ENCODE measurements around the gene ZSWIM7.
"Not testable (repeated sequence)": the region's sequence is repeated elsewhere in the genome, so short reads cannot be mapped to it uniquely, and the experiment has no call there.

Gene ZSWIM7

DNA sequence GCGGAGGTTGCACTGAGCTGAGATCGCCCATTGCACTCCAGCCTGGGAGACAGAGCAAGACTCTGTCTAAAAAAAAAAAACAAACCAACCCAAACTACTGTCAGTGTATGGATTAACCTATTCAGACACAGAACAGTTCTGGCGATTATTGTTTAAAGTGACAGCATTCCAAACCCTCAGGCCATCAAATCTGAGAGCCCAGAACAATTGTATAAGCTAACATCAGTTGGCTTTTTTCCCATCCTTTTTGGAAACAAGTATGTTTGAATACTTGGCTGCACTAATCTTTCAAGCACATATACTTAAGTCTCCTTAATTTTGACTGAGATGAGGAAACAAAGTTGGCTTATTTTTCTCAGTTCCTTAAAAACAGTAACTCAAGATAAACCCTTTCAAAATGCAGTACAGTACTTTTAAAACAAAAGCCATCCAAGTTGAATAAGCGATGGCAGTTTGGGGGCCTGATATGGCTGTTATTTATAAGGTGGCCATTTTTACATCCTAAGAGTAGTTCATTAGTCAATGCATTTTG lies 1.4 kb downstream of the ZSWIM7 start:
- no peak for DNase-seq

GRCh38 chr17:15996322-15996721 lies 3.2 kb downstream of the ZSWIM7 start:
- no peak for DNase-seq

DNA sequence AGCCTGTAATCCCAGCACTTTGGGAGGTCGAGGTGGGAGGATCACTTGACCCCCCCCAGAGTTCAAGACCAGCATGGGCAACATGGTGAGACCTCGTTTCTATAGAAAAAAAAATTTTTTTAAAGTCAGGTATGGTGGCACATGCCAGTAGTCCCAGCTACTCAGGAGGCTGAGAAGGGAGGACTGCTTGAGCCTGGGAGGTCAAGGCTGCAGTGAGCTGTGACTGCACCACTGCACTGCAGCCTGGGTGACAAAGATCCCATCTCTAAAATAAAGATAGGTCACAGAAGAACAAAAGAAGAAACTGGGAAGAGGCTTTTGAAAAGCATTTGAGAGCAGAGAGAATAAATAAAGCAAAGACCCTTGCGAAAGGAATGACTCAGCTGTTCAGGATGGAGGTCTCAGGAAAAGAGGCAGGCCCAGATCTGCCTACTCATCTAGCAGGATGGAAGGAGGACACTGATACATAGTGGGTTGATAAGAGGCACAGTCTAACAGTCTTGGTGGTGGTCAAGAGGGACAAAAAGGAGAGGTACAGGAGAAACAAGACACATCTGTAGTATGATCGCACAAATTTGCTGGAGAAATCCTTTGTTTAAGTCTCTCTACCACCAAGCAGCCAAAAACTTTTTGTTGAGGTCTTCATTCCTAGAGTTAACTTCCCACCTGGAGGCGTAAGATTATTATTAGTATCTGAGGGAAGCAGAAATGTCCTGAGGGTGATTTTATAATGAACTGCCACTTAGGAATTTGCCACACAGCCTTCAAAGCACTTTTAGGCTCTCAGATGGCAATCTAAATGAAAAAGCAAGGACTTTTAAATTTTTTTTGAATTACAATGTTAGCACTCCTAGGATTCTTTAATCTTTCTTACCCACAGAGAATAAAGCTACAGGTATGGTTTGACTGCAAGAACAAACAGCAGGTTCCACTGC lies 17.6 kb downstream of the ZSWIM7 start:
- no peak for DNase-seq

DNA sequence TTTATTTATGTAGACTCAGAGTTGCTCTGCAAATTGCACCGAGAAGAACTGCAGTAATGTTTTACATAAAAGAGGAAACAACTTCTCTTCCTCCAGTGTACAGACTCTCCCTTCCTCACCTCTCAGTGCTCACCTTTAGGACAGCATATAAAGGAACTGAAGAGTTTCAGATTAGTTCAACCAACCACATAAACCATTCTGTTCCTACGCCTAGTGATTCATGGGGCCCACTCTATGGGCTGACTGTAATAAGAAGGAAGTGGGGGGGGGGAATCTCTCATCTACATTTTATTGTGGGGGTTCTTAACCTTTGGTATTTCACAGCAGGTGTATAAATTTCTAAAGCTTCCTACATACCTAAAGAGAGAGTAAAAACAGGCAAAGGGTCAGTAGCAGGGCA lies 18.3 kb downstream of the ZSWIM7 start:
- DNase-seq, result no peak

- DNase-seq, result not testable (repeated sequence)
Observed at GRCh38 chr17:15979013-15979412, 20.5 kb downstream of the ZSWIM7 start.

GRCh38 chr17:15978606-15979005 lies 20.9 kb downstream of the ZSWIM7 start:
- DNase-seq, result no peak

GRCh38 chr17:15977894-15978293 lies 21.6 kb downstream of the ZSWIM7 start:
- DNase-seq, result no peak

GRCh38 chr17:15973834-15974233 lies 25.7 kb downstream of the ZSWIM7 start:
- no peak for DNase-seq

GRCh38 chr17:15973016-15973415 lies 26.5 kb downstream of the ZSWIM7 start:
- DNase-seq, result no peak

DNA sequence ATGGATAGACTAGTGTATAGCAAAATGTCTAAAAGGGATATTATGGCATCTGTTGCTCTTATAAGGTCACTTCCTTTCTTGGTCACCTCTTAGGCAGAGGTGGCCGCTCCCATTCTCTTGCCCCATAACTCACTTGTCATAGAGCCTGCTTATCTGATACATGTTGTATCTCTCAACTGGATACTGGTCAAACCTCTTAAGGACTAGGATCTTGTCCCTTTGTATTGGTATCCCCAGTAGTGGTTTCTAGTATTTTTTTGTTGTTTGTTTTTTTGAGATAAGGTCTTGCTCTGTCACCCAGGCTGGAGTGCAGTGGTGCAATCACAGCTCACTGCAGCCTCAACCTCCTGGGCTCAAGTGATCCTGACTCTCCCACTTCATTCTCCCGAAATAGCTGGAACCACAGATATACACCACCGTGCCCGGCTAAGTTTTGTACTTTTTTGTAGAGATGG lies 27.0 kb downstream of the ZSWIM7 start:
- DNase-seq, result no peak

GRCh38 chr17:15971882-15972281 lies 27.6 kb downstream of the ZSWIM7 start:
- no peak for DNase-seq

GRCh38 chr17:15971098-15971678 lies 28.3 kb downstream of the ZSWIM7 start:
- no peak for DNase-seq

- no peak for DNase-seq
Observed at GRCh38 chr17:15970500-15970899, 29.0 kb downstream of the ZSWIM7 start.

DNA sequence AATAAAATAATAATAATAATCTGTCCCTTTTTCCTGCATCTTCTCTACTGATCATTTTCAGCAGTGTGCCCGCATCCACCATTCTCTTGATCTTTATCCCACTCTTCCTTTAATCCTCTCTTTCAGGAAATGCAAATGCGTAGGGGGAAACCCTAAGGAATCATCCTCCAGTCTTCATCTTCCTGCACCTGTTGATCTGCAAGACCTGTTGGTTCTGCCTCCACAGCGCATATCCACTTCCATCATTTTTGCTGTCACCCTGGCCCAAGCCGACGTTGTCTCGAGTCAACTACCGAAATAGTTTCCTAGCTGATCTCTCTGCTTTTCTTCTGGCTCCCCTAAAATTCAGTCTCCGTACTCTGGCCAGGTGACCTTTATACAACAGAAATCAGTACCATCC lies 30.0 kb downstream of the ZSWIM7 start:
- no peak for DNase-seq

GRCh38 chr17:15967706-15968399 lies 31.7 kb downstream of the ZSWIM7 start:
- no peak for DNase-seq

DNA sequence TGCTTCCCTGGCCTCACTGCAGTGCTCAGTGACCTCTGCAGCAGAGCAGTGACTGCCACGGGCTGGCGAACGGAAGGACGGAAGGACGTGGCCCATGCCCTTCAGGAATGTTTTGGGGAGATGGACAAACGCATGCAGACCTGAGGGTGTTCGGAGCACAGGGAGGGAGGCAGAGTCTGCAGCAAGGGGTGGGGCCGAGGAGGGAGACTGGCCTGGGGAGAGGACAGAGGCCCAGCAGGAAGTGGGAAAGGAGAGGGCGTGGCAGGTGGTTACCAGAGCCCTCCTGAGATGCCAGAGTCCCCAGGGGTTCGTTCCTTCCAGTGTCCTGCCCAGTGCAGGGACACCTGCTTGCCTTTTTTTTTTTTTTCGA lies 32.6 kb downstream of the ZSWIM7 start:
- no peak for DNase-seq

GRCh38 chr17:15966183-15966878 lies 33.2 kb downstream of the ZSWIM7 start:
- no peak for DNase-seq

DNA sequence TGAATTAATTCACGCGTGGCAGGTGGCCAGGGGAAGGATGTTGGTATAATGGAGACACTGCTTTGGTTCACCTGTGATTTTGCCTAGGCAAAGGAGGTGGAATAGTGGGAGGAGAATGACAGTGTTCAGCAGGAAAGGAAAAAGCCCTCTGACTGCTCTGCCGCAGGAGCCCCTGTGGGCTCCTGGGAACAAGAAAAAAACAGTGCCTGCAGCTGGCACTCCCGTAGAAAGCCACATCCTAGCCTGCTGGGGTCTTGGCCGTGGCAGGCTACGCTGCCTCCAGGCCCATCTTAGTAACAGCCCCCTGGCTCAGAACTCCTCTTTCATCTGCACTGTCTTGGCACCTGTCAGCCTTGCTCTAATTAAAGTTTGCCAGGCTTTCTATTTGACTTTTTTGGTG lies 34.0 kb downstream of the ZSWIM7 start:
- no peak for DNase-seq

DNA sequence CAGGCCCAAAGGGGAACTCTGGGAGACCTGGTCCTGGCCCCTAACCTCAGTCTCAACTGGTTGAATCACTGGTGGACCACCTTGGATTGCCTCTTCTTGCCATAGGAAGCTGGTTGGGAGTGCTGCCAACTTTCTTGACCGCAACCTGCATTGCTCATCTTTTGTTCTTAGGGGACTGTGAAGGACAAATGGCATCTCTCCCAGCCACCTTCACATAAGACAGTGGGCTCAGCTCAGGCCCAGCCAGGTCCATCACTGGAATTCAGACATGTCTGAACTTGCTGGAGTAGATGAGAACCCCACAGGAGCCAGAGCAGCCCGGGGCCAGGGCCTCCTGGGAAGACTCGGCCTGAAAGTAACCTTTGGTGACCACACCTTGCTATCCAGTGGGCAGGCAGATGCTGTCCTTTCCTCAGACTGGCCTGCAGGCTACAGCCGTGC lies 35.8 kb downstream of the ZSWIM7 start:
- DNase-seq, result no peak

- DNase-seq, result no peak
Observed at GRCh38 chr17:15958484-15958854, 41.0 kb downstream of the ZSWIM7 start.

GRCh38 chr17:15957608-15958307 lies 41.7 kb downstream of the ZSWIM7 start:
- no peak for DNase-seq

- no peak for DNase-seq
Observed at GRCh38 chr17:15957206-15957605, 42.3 kb downstream of the ZSWIM7 start.
